Neutrophil (primary cell): ENCODE data around the gene MAPK11.

Experiments used
- H3K27ac ChIP-seq: fragments of 200-600 bp; sonication (generic); 2 replicates; pipeline ENCODE4 v1.5.1; 2016; ENCODE audit warnings: mild to moderate bottlenecking, moderate library complexity
- H3K27me3 ChIP-seq: fragments of 200-600 bp; sonication (generic); 2 replicates; pipeline ENCODE4 v1.6.0; 2016; ENCODE audit warnings: mild to moderate bottlenecking
- H3K36me3 ChIP-seq: fragments of 200-600 bp; sonication (generic); 2 replicates; pipeline ENCODE4 v1.5.1; 2017
- H3K4me1 ChIP-seq, 2 experiments: fragments of 200-600 bp in 1 of 2; sonication (generic) in 1 of 2; 1 replicate in 1 of 2; 2 replicates in 1 of 2; pipeline versions ENCODE4 v1.5.1 to v1.6.1; 2013 to 2016; ENCODE audit warnings: low read depth in 1 of 2, low read length in 1 of 2, mild to moderate bottlenecking in 1 of 2, moderate library complexity in 1 of 2; ENCODE audit not compliant: control insufficient read depth in 1 of 2, insufficient read depth in 1 of 2
- H3K4me3 ChIP-seq, 2 experiments: fragments of 200-600 bp in 1 of 2; sonication (generic) in 1 of 2; 1 replicate in 1 of 2; 2 replicates in 1 of 2; pipeline ENCODE4 v1.5.1; 2013 to 2016; ENCODE audit warnings: low read depth in 1 of 2, low read length in 1 of 2, mild to moderate bottlenecking in 1 of 2, moderate library complexity in 1 of 2
- H3K9me3 ChIP-seq: fragments of 200-600 bp; sonication (generic); 2 replicates; pipeline ENCODE4 v1.5.1; 2016
- TF ChIP-seq, protein P1 (sequence below): fragments of 200-600 bp; sonication (generic); IDR thresholded peaks from 2 replicates; pipeline ENCODE4 v1.5.1; 2016; ENCODE audit warnings: antibody characterized with exemption

The MAPK11 gene

DNA sequence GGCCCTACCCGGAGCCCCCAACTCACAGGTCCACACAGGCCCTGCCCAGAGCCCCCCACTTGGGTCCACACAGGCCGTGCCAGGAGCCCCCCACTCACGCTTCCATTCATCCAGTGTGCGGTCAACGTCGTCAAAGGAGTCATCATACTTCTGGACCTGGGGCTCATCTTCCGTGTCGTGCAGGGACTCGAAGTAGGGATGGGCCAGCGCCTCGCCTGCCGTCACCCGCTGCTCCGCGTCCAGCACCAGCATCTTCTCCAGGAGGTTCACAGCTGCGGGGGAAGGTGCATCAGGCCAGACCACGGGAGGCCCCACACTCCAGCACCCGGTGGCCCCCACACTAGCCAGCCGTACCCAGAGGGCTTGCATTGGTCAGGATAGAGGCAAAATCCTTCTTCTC, 15.1 kb downstream of the MAPK11 start:
- Histone ChIP-seq H3K36me3 (peaks cover 2% of the 10 kb centered on the region), H3K4me1 (peaks cover 16% of the 10 kb centered on the region in 2 experiments), H3K9me3 (no peaks in the 10 kb centered on the region), H3K4me3 (no peak overlapping the region), H3K27ac (no peak overlapping the region), H3K27me3 (peaks cover 22% of the 10 kb centered on the region)
- TF ChIP-seq, protein P1, sequence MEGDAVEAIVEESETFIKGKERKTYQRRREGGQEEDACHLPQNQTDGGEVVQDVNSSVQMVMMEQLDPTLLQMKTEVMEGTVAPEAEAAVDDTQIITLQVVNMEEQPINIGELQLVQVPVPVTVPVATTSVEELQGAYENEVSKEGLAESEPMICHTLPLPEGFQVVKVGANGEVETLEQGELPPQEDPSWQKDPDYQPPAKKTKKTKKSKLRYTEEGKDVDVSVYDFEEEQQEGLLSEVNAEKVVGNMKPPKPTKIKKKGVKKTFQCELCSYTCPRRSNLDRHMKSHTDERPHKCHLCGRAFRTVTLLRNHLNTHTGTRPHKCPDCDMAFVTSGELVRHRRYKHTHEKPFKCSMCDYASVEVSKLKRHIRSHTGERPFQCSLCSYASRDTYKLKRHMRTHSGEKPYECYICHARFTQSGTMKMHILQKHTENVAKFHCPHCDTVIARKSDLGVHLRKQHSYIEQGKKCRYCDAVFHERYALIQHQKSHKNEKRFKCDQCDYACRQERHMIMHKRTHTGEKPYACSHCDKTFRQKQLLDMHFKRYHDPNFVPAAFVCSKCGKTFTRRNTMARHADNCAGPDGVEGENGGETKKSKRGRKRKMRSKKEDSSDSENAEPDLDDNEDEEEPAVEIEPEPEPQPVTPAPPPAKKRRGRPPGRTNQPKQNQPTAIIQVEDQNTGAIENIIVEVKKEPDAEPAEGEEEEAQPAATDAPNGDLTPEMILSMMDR: no peak

DNA sequence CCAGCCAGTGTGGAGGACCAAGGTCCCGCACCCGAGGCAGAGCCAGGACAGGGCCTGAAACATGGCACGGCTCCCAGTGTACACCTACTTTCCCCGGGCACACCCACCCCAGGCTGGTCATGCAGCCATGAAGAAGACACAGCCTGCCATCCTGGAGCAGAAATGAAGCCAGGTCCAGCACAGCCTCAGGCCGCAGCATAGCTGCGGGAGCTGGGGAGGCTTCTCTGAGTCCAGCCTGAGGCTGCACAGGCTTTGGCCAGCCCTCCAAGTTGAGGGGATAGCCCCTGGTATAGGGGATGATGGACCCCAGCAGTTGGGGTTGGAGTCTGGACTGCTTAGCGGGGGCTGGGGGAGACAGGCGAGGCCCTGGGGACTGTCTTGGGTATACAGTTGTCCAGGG, 16.2 kb downstream of the MAPK11 start:
- no peak overlapping the region for H3K4me3 ChIP-seq
- H3K4me1 ChIP-seq: peaks cover 23% of the 10 kb centered on the region in 2 experiments
- peaks cover 10% of the 10 kb centered on the region for H3K27me3 ChIP-seq
- TF ChIP-seq, protein P1: no peak
- peaks cover 13% of the 10 kb centered on the region for H3K36me3 ChIP-seq
- no peak overlapping the region for H3K27ac ChIP-seq
- H3K9me3 ChIP-seq: no peaks in the 10 kb centered on the region

DNA sequence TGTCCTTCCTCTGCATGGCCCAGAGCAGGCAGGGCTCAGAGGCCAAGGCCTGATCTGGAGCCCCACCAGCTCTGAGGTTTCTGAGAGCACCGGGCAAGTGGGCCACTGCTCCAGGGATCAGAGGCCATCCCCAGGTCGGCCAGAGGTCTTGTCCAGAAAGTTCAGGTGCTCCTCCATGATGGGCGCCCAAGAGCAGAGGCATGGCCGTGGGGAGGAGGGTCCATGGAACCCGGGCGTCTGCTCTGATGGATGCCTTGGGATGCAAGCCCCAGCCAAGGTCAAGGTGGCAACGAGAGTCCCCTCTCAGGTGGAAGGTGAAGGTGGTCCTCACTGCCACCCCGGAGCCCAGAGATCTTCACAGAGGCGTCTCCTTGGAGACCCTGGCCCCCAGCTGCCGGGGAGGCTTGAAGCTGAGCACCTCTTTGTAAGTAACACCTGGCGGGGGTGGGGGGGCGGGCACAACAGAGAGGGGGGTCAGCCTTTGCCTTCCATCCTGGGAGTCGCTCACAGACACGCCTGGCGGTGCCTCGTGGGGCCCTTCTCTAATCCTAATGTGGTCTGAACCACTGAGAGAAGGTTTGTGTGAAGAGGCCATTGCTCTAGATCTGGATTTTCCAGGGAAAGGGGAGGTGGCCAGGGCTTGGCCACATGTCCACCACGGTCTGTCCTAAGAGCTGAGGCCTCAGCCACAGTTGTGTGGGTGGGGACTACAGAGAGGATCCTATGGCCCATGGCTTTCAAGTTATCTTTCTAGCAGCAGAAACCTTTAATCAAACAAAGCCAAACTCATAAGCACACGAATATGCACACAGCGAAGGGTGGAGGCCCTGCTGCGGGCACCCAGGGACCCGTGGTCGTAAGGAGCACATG, 16.9 kb downstream of the MAPK11 start:
- Histone ChIP-seq H3K4me1 (peaks cover 23% of the 10 kb centered on the region in 2 experiments), H3K27me3 (peaks cover 4% of the 10 kb centered on the region), H3K36me3 (peaks cover 19% of the 10 kb centered on the region), H3K4me3 (no peak overlapping the region), H3K27ac (no peak overlapping the region), H3K9me3 (no peaks in the 10 kb centered on the region)
- TF ChIP-seq, protein P1: no peak

DNA sequence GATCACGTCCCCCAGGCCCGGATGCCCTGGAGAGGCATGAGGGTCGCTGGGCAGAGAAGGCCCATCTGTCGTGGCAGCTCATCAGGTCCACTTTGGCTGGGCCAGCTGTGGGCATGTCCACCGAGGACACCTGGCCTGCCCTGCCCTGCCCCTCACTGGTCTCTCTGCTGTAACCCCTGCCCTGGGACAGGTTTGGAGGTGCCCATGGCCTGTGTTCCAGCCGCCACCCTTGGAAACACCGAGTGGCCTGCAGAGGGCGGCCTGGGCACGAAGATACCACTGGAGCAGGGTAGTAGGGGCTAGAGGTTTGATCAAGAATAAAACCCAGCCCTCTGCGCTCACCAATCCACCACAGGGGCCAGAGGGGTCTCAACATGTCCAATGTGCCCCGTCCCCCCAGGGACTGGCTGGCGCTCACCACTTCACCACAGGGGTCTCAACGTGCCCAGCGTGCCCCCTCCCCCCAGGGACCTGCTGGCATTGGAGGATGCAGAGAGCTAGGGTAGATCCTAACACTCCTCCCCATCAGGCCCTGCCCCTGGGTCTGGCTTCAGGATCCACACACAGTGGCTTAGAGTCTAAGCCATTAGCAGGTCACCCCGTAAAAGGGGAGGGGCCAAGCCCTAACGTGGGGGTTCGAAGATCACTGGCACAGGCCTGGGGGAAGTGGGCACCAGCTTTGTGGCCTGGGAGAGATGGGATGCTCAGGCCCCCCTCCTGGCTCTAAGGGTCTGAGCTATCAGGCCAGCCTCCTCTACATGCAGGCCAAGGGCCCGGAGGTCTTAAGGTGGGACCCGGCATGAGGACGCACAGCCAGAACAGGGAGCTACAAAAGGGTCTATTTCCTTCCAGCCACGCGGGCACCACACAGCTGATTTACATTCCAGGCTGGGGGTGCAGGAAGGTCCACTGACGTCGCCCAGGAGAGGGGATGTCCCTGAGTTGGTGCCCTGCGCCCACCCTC, 17.8 kb downstream of the MAPK11 start:
- TF ChIP-seq, protein P1: peak; percentile 31
- Histone ChIP-seq H3K4me3 (no peak overlapping the region), H3K36me3 (peaks cover 28% of the 10 kb centered on the region), H3K27ac (peak overlapping the region; percentile 72), H3K9me3 (no peaks in the 10 kb centered on the region), H3K4me1 (peaks cover 30 to 31% of the 10 kb centered on the region in 2 experiments), H3K27me3 (no peaks in the 10 kb centered on the region)

DNA sequence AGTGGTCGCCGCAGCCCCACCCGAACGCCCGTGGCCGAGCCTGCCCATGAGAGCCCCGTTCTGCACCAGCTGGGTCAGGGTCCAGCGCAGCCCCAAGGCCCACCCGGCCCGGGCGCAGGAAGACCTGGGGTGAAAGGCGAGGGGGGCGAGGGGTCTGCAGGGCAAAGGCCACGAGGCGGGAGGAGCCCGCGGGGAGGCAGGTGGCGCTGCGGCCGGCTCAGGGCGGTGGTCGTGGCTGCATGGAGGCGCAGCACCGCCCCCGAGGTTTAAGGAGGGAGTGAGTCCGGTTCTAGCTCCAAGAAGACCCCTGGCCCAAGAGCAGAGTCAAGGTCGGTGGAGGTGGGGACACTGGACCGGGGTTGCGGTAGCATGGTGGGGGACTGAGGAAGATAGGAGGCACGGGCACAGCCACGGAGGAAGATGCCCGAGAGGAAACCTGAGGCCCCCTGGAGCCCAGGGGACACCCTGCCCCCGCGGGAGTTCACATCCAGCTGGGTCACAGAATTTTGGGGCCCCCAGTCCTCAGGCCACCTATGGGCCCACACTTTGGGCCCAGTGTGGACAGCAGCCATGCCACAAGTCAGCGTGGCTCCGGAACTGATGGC, 18.6 kb downstream of the MAPK11 start:
- peak overlapping the region; percentile 87 to 88 for H3K4me3 ChIP-seq

More for the DNA sequence above, 18.6 kb downstream of the MAPK11 start:
- no peaks in the 10 kb centered on the region for H3K27me3 ChIP-seq
- peaks cover 30 to 31% of the 10 kb centered on the region in 2 experiments for H3K4me1 ChIP-seq
- H3K36me3 ChIP-seq: peaks cover 32% of the 10 kb centered on the region
- no peaks in the 10 kb centered on the region for H3K9me3 ChIP-seq
- TF ChIP-seq, protein P1: no peak
- peak overlapping the region; percentile 72 for H3K27ac ChIP-seq
